ENCODE results near the gene GDI2. TPM values are rescaled to one million over a fixed set of nuclear protein-coding genes. Genes with fewer than 3 reads are reported as not detected.
A peak's percentile ranks its signal among the peaks of the same experiment; 100 is the strongest.

Gene GDI2
- total and polyA plus RNA-seq, 2 of the 13 experiments (the other 11 are each of a cell fraction or from before 2014, with no cell fraction given): 153 to 477 TPM

DNA sequence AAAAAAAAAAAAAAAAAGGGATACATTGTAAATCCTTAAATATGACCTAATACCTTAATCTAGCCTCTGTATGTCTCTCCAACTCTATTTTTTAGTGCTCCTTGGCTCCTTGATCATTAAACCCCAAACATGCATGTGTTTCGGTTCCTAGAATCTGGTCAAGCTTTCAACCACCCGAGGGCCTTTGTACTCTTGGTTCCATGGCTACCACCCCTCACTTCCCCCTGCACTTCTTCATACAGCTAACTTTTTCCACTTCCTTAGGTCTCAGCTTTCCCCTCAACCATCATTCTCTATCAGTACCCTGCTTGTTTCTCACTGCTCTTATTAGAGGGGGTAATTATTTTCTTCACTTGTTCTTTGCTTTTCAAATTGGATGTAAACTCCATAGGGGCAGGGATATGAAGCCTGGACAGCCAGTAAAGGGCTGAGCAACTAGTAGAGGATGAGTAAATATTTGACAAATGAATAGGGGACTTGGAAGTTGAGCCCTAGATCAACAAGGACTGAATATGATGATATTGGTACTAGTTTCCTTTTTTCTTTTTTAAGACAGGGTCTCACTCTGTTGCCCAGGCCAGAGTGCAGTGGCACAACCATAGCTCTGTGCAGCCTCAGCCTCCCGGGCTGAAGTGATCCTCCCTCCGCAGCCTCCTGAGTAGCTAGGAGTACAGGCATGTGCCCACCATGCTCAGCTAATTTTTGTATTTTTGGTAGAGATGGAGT is 4.3 kb upstream of the GDI2 start (continued):
- TF ChIP-seq, protein P1, sequence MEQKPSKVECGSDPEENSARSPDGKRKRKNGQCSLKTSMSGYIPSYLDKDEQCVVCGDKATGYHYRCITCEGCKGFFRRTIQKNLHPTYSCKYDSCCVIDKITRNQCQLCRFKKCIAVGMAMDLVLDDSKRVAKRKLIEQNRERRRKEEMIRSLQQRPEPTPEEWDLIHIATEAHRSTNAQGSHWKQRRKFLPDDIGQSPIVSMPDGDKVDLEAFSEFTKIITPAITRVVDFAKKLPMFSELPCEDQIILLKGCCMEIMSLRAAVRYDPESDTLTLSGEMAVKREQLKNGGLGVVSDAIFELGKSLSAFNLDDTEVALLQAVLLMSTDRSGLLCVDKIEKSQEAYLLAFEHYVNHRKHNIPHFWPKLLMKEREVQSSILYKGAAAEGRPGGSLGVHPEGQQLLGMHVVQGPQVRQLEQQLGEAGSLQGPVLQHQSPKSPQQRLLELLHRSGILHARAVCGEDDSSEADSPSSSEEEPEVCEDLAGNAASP (CRISPR knock-in tag; IDR thresholded peaks at IDR 0.05; ENCODE audit: borderline replicate concordance): 0 out of 2 replicates have a peak, but pooled peaks have one; percentile 7
- TF ChIP-seq, protein P2, sequence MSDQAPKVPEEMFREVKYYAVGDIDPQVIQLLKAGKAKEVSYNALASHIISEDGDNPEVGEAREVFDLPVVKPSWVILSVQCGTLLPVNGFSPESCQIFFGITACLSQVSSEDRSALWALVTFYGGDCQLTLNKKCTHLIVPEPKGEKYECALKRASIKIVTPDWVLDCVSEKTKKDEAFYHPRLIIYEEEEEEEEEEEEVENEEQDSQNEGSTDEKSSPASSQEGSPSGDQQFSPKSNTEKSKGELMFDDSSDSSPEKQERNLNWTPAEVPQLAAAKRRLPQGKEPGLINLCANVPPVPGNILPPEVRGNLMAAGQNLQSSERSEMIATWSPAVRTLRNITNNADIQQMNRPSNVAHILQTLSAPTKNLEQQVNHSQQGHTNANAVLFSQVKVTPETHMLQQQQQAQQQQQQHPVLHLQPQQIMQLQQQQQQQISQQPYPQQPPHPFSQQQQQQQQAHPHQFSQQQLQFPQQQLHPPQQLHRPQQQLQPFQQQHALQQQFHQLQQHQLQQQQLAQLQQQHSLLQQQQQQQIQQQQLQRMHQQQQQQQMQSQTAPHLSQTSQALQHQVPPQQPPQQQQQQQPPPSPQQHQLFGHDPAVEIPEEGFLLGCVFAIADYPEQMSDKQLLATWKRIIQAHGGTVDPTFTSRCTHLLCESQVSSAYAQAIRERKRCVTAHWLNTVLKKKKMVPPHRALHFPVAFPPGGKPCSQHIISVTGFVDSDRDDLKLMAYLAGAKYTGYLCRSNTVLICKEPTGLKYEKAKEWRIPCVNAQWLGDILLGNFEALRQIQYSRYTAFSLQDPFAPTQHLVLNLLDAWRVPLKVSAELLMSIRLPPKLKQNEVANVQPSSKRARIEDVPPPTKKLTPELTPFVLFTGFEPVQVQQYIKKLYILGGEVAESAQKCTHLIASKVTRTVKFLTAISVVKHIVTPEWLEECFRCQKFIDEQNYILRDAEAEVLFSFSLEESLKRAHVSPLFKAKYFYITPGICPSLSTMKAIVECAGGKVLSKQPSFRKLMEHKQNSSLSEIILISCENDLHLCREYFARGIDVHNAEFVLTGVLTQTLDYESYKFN (CRISPR knock-in tag; conservative IDR thresholded peaks at IDR 0.05): peak; percentile 69
- TF ChIP-seq ATF1 (CRISPR knock-in tag; IDR thresholded peaks at IDR 0.05) (no peak), FOXA3 (CRISPR knock-in tag; IDR thresholded peaks at IDR 0.05) (peak; percentile 84), ZMYM3 (CRISPR knock-in tag; IDR thresholded peaks at IDR 0.05) (peak; percentile 92), ZFP90 (CRISPR knock-in tag; IDR thresholded peaks at IDR 0.05; ENCODE audit: borderline replicate concordance) (0 out of 2 replicates have a peak, but pooled peaks have one; percentile 32), ERF (CRISPR knock-in tag; IDR thresholded peaks at IDR 0.05) (0 out of 2 replicates have a peak, but pooled peaks have one; percentile 28), PCBP2 (optimal IDR thresholded peaks at IDR 0.05; ENCODE audit: low read depth, low read length, poor library complexity, severe bottlenecking) (no peak), LCORL (IDR thresholded peaks at IDR 0.05) (no peak), LCORL (CRISPR knock-in tag; IDR thresholded peaks at IDR 0.05) (peak; percentile 46; the same call in 1 of the 2 replicates), WIZ (CRISPR knock-in tag; IDR thresholded peaks at IDR 0.05) (0 out of 2 replicates have a peak, but pooled peaks have one; percentile 8), ZNF33B (CRISPR knock-in tag; IDR thresholded peaks at IDR 0.05) (0 out of 2 replicates have a peak, but pooled peaks have one; percentile 43), HMG20B (CRISPR knock-in tag; conservative IDR thresholded peaks at IDR 0.05) (0 out of 2 replicates have a peak, but pooled peaks have one; percentile 10)
- TF ChIP-seq, protein P3, sequence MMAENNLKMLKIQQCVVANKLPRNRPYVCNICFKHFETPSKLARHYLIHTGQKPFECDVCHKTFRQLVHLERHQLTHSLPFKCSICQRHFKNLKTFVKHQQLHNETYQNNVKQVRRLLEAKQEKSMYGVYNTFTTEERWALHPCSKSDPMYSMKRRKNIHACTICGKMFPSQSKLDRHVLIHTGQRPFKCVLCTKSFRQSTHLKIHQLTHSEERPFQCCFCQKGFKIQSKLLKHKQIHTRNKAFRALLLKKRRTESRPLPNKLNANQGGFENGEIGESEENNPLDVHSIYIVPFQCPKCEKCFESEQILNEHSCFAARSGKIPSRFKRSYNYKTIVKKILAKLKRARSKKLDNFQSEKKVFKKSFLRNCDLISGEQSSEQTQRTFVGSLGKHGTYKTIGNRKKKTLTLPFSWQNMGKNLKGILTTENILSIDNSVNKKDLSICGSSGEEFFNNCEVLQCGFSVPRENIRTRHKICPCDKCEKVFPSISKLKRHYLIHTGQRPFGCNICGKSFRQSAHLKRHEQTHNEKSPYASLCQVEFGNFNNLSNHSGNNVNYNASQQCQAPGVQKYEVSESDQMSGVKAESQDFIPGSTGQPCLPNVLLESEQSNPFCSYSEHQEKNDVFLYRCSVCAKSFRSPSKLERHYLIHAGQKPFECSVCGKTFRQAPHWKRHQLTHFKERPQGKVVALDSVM (CRISPR knock-in tag; IDR thresholded peaks at IDR 0.05): peak; percentile 97
- TF ChIP-seq, protein P4, sequence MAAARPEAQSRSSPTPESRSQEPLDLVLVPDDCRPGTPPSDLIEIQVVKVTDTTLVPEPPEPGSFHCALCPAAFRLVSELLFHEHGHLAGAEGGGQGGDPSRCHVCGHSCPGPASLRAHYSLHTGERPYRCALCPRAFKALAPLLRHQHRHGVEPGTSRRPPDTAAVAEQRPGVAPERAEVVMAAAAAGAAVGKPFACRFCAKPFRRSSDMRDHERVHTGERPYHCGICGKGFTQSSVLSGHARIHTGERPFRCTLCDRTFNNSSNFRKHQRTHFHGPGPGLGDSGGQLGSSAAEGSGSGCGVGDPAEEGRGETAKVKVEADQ (CRISPR knock-in tag; IDR thresholded peaks at IDR 0.05; ENCODE audit: borderline replicate concordance): 0 out of 2 replicates have a peak, but pooled peaks have one; percentile 35
- TF ChIP-seq, protein P5, sequence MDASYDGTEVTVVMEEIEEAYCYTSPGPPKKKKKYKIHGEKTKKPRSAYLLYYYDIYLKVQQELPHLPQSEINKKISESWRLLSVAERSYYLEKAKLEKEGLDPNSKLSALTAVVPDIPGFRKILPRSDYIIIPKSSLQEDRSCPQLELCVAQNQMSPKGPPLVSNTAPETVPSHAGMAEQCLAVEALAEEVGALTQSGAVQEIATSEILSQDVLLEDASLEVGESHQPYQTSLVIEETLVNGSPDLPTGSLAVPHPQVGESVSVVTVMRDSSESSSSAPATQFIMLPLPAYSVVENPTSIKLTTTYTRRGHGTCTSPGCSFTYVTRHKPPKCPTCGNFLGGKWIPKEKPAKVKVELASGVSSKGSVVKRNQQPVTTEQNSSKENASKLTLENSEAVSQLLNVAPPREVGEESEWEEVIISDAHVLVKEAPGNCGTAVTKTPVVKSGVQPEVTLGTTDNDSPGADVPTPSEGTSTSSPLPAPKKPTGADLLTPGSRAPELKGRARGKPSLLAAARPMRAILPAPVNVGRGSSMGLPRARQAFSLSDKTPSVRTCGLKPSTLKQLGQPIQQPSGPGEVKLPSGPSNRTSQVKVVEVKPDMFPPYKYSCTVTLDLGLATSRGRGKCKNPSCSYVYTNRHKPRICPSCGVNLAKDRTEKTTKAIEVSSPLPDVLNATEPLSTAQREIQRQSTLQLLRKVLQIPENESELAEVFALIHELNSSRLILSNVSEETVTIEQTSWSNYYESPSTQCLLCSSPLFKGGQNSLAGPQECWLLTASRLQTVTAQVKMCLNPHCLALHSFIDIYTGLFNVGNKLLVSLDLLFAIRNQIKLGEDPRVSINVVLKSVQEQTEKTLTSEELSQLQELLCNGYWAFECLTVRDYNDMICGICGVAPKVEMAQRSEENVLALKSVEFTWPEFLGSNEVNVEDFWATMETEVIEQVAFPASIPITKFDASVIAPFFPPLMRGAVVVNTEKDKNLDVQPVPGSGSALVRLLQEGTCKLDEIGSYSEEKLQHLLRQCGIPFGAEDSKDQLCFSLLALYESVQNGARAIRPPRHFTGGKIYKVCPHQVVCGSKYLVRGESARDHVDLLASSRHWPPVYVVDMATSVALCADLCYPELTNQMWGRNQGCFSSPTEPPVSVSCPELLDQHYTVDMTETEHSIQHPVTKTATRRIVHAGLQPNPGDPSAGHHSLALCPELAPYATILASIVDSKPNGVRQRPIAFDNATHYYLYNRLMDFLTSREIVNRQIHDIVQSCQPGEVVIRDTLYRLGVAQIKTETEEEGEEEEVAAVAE (CRISPR knock-in tag; IDR thresholded peaks at IDR 0.05; ENCODE audit: borderline replicate concordance): no peak
